ENCODE measurements around the gene ZFP91.

DNA sequence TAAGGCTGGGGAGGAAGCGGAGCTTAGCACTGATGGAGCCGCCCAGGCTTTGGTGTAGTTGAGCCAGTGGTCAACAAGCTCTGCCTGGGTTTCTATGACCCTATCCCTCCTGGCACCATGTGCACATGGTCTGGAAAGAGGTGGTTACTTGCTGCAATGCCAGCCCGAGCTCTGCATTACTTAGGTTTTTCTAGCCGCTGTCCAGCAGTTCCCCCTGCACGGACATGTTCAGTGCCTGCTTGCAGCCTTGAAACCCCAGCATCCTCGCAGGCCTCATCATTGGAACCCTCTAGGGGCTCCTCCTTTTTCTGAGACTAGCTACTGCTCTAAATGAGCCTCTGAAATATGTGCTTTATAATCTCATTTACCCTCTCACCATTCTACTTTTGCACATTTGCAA is 60.2 kb downstream of the ZFP91 start:
- TF ChIP-seq POLR2A (IDR thresholded peaks at IDR 0.05; ENCODE audit: low read depth, low read length) (no peak), TAF1 (IDR thresholded peaks at IDR 0.05; ENCODE audit: borderline replicate concordance, low read depth, low read length) (no peak)
